ENCODE results near the gene LAMC2.

DNA sequence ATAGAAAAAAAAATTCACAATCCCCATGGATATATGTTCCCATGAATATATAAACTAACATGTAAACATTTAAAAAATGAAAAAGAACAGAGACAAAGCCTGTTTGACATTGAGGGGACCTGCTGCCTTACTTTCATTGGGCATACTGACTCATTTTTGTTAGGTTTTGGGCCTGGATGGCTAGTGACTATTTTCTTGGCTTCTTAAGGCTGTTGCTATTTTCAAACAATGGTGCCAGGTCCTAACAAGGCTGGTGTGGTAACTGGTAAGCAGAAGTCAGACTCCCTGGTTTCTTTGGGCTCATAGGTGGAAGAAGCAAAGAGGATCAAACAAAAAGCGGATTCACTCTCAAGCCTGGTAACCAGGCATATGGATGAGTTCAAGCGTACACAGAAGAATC, 51.0 kb downstream of the LAMC2 start:
- TF ChIP-seq, protein P1, sequence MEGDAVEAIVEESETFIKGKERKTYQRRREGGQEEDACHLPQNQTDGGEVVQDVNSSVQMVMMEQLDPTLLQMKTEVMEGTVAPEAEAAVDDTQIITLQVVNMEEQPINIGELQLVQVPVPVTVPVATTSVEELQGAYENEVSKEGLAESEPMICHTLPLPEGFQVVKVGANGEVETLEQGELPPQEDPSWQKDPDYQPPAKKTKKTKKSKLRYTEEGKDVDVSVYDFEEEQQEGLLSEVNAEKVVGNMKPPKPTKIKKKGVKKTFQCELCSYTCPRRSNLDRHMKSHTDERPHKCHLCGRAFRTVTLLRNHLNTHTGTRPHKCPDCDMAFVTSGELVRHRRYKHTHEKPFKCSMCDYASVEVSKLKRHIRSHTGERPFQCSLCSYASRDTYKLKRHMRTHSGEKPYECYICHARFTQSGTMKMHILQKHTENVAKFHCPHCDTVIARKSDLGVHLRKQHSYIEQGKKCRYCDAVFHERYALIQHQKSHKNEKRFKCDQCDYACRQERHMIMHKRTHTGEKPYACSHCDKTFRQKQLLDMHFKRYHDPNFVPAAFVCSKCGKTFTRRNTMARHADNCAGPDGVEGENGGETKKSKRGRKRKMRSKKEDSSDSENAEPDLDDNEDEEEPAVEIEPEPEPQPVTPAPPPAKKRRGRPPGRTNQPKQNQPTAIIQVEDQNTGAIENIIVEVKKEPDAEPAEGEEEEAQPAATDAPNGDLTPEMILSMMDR (IDR thresholded peaks at IDR 0.05; ENCODE audit: insufficient read depth, low read length, poor library complexity, severe bottlenecking), result no peak
- TF ChIP-seq EZH2phosphoT487 (conservative IDR thresholded peaks at IDR 0.05; ENCODE audit: low read length), result no peak

Data from SU-DHL-6 (cell line).